ENCODE data around the gene CDH23.

GRCh38 chr10:71483135-71483534, 86.4 kb downstream of the CDH23 start:
- no peak for TF ChIP-seq CTCF (conservative IDR thresholded peaks at IDR 0.05)
- no peak for TF ChIP-seq EZH2 (IDR thresholded peaks at IDR 0.05; ENCODE audit: low read depth)
